Activated T-helper 17 cell treated with anti-CD3 and anti-CD28 coated beads, Interleukin-2, amount 50 U/mL, for 72 hours (primary cell): ENCODE data around the gene WDR4. TPM values are rescaled to one million over a fixed set of nuclear protein-coding genes. Genes with fewer than 3 reads are reported as not detected.

Experiments
- ATAC-seq: fragments of 150-1000 bp; cut with Tn5 transposase; replicated peaks from 2 replicates; pipeline ENCODE4 v1.10.0; 2021; ENCODE audit warnings: mild to moderate bottlenecking, moderate library complexity
- H3K27ac Mint-ChIP-seq: one replicate; pipeline ENCODE4 v1.8.0; 2022; ENCODE audit warnings: mixed read lengths
- H3K27me3 Mint-ChIP-seq: one replicate; pipeline ENCODE4 v1.8.0; 2022; ENCODE audit warnings: mixed read lengths
- H3K36me3 Mint-ChIP-seq: one replicate; pipeline ENCODE4 v1.8.0; 2022; ENCODE audit warnings: low read depth, mild to moderate bottlenecking, mixed read lengths
- H3K4me1 Mint-ChIP-seq: one replicate; pipeline ENCODE4 v1.8.0; 2022; ENCODE audit warnings: mixed read lengths
- H3K4me3 Mint-ChIP-seq: one replicate; pipeline ENCODE4 v1.8.0; 2022; ENCODE audit warnings: mild to moderate bottlenecking, mixed read lengths
- H3K9me3 Mint-ChIP-seq: one replicate; pipeline ENCODE4 v1.8.0; 2022; ENCODE audit warnings: mixed read lengths
- total RNA-seq, 2 donors: library from RNA; stranded (reverse); gene quantifications; one replicate each; pipeline ENCODE4 v1.2.3, GENCODE V29; 2022

Gene WDR4
- total RNA-seq, 2 donors from 2014 or later = 20.1 to 52.0 TPM

DNA sequence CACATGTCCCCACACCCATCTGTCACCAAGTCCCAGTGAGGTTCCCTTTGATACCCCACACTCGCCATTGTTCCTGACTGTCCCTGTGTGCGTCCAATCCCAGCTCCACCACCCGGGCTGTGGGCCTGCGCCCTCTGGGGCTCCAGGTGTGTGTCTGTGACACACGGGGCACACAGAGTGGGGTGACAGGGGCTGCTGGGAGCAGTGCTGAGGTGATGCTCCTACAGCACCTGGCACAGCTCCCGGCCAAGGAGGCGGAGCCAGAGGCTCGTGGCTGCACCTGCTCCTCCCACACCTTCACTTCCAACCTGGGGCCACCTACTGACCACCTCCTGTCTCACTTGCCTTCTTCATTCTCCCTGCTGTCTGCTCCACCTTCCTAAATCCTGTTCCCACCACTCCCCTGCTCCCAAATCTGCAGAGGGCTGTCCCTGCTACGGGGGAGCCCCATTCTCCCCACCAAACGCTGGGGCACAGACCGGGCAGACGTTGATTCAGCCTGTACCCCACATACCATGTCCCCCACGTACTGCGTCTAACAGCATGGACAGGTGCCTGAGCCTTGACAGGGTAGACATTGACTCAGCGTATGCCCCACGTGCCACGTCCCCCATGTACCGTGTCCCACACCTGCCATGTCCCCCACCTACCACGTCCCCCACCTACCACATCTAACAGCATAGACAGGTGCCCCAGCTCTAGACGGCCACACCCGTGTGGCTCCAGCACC is 16.4 kb downstream of the WDR4 start:
- H3K27me3 Mint-ChIP-seq = no peaks in the 10 kb centered on the region
- ATAC-seq = no peak
- no peak overlapping the region for H3K27ac Mint-ChIP-seq
- peaks cover 83% of the 10 kb centered on the region for H3K36me3 Mint-ChIP-seq
- no peaks in the 10 kb centered on the region for H3K9me3 Mint-ChIP-seq
- peaks cover 16% of the 10 kb centered on the region for H3K4me1 Mint-ChIP-seq
- no peak overlapping the region for H3K4me3 Mint-ChIP-seq

DNA sequence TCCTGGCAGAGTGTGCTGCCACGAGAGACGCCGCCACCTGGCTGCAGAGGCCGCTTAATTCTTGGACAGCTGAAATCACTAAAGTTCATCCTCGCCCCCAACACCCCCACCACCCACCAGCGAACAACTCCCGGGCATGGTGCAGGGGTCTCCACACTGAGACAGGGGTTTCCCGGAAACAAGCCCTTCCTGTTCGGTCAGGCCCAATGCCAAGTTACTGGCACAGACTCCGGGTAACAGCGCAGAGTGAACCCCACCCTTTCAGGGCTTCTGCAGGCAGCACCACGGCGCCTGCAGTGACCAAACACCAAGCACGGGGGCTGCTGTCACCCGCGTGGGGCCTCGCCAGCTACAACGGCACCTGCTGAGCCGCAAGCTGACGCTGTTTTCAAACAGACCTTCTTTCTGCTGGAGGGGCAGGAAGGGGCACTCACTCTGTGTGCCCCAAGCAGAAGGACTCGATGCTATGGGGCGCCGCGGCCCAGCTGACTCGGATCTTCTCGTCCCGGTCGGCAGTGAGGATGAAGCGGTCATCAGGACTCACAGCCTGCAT is 17.4 kb downstream of the WDR4 start:
- peaks cover 83% of the 10 kb centered on the region for H3K36me3 Mint-ChIP-seq
- H3K9me3 Mint-ChIP-seq = no peaks in the 10 kb centered on the region

GRCh38 chr21:42861311-42861847 is 18.0 kb downstream of the WDR4 start:
- H3K4me3 Mint-ChIP-seq = no peak overlapping the region
- H3K36me3 Mint-ChIP-seq = peaks cover 83% of the 10 kb centered on the region
- H3K27me3 Mint-ChIP-seq = no peaks in the 10 kb centered on the region
- H3K4me1 Mint-ChIP-seq = peaks cover 16% of the 10 kb centered on the region
- ATAC-seq = no peak
- no peaks in the 10 kb centered on the region for H3K9me3 Mint-ChIP-seq
- no peak overlapping the region for H3K27ac Mint-ChIP-seq

More for the DNA sequence above, 17.4 kb downstream of the WDR4 start:
- Mint-ChIP-seq H3K27me3 (no peaks in the 10 kb centered on the region), H3K27ac (no peak overlapping the region), H3K4me3 (no peak overlapping the region), H3K4me1 (peaks cover 16% of the 10 kb centered on the region)
- ATAC-seq = no peak

GRCh38 chr21:42860345-42860744 is 19.0 kb downstream of the WDR4 start:
- peaks cover 11% of the 10 kb centered on the region for H3K4me1 Mint-ChIP-seq
- ATAC-seq = no peak
- H3K27ac Mint-ChIP-seq = no peak overlapping the region
- H3K36me3 Mint-ChIP-seq = peaks cover 88% of the 10 kb centered on the region
- H3K4me3 Mint-ChIP-seq = no peak overlapping the region
- H3K9me3 Mint-ChIP-seq = no peaks in the 10 kb centered on the region
- no peaks in the 10 kb centered on the region for H3K27me3 Mint-ChIP-seq

- H3K27ac Mint-ChIP-seq = no peak overlapping the region
- no peaks in the 10 kb centered on the region for H3K9me3 Mint-ChIP-seq
- no peak for ATAC-seq
- H3K27me3 Mint-ChIP-seq = no peaks in the 10 kb centered on the region
- H3K4me1 Mint-ChIP-seq = peaks cover 9% of the 10 kb centered on the region
- peaks cover 88% of the 10 kb centered on the region for H3K36me3 Mint-ChIP-seq
- H3K4me3 Mint-ChIP-seq = no peak overlapping the region
These were observed 19.5 kb downstream of the WDR4 start for GRCh38 chr21:42859891-42860230.

- no peak overlapping the region for H3K27ac Mint-ChIP-seq
- H3K4me3 Mint-ChIP-seq = no peak overlapping the region
- no peak for ATAC-seq
- H3K36me3 Mint-ChIP-seq = peaks cover 88% of the 10 kb centered on the region
- H3K4me1 Mint-ChIP-seq = peaks cover 5% of the 10 kb centered on the region
- no peaks in the 10 kb centered on the region for H3K9me3 Mint-ChIP-seq
- H3K27me3 Mint-ChIP-seq = no peaks in the 10 kb centered on the region
These were observed 20.1 kb downstream of the WDR4 start for GRCh38 chr21:42858957-42859890.

GRCh38 chr21:42858185-42858847 is 21.0 kb downstream of the WDR4 start:
- Mint-ChIP-seq H3K27me3 (no peaks in the 10 kb centered on the region), H3K4me1 (peaks cover 5% of the 10 kb centered on the region), H3K4me3 (no peak overlapping the region), H3K9me3 (no peaks in the 10 kb centered on the region), H3K36me3 (peaks cover 90% of the 10 kb centered on the region), H3K27ac (peak overlapping the region; percentile 44)
- no peak for ATAC-seq

GRCh38 chr21:42857216-42857615 is 22.1 kb downstream of the WDR4 start:
- ATAC-seq = no peak
- Mint-ChIP-seq H3K27ac (no peak overlapping the region), H3K4me1 (no peaks in the 10 kb centered on the region), H3K4me3 (no peak overlapping the region), H3K36me3 (peaks cover 90% of the 10 kb centered on the region), H3K9me3 (no peaks in the 10 kb centered on the region), H3K27me3 (no peaks in the 10 kb centered on the region)

DNA sequence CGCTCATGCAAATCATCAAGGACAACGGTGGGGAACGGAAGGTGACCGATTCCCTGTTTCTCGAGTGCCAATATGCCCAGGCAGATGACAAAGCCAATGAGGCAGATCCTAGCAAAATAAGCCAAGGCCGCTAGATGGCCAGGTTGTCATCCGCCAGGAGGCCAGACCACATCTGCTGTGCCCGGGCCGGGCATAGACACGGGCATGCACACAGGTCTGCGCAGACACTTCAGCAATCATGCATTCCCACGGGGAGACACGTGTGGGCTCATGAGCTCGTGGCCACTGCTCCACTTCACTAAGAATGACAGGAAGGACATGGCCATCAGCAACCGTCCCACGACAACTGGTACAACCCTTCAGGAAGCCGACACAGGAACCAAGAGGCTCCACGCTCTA is 23.4 kb downstream of the WDR4 start:
- no peak for ATAC-seq
- no peaks in the 10 kb centered on the region for H3K27me3 Mint-ChIP-seq
- H3K27ac Mint-ChIP-seq = no peak overlapping the region
- peaks cover 95% of the 10 kb centered on the region for H3K36me3 Mint-ChIP-seq
- H3K4me1 Mint-ChIP-seq = no peaks in the 10 kb centered on the region
- H3K9me3 Mint-ChIP-seq = no peaks in the 10 kb centered on the region
- no peak overlapping the region for H3K4me3 Mint-ChIP-seq

DNA sequence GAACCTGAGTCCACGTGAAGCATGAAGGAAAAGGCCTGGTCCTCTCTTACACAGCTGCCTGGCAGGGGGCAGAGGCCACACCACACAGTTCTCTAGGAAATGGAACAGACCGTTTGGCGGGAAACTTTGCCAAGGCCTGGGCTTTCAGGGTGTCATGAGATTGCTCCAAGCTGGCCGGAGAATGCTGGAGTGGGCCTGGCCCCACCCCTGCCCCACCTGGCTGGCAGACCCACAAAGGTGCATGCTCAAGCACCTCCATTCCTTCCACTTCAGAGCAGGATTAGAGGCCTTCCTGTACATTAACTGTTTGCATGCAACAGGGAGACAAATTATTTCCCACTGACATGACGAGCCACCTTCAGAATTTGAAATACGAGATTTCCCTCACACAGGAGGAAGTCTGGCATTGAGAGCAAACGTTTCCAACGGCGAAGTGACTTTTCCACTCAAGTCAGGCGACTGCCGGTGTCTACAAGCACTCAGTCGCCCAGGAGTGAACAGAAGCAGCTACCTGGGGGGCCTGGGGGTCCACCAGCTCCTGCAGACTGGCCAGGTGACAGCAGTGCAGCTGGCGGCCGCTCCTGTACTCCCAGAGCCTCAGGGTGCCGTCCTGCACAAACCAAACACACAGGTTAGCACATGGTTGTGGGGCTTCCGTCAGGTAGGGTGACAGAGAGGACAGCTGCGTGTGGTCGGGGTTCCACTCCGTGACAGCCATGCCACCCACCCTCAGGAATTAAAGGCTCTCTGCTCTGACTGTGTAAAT is 24.0 kb downstream of the WDR4 start:
- H3K27ac Mint-ChIP-seq = no peak overlapping the region
- peaks cover 95% of the 10 kb centered on the region for H3K36me3 Mint-ChIP-seq
- H3K27me3 Mint-ChIP-seq = no peaks in the 10 kb centered on the region
- no peak overlapping the region for H3K4me3 Mint-ChIP-seq
- no peaks in the 10 kb centered on the region for H3K9me3 Mint-ChIP-seq
- ATAC-seq = no peak
- H3K4me1 Mint-ChIP-seq = no peaks in the 10 kb centered on the region

DNA sequence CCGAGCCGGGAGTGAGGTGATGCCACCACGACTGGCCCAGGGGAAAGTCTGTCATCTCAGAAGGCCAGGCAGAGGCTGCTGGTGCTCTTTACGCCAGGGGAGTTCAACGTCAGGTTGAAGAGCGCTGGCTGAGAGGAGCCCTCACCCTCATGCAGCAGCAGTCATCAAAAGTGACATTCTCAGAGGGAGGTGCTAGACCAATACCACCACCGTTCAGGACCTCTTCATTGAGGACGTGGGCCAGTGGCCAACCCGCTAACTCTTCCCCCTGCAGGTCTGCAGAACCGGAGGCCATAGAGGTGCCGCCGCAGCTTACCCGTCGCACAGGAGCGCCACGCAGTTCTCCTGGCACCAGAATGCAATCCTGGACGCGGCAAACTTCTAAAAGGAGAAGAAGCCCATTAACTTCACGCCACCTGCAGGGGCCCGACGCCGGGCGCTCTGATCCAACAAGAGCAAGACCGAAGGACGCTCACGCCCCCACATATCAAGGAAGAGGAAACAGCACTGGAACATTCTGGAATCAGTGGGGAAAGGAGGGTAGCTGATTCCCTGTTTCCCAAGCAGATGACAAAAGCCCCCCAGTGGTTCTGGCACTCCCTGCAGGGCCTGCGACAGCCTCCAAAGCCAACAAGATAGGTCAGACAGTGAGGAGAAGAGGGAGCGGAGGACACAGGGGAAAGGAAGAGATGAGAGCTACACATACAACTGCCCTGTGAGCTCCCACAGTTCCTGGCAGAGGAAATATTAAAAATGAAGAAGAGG is 24.9 kb downstream of the WDR4 start:
- Mint-ChIP-seq H3K4me1 (peaks cover under 1% of the 10 kb centered on the region), H3K27me3 (no peaks in the 10 kb centered on the region), H3K4me3 (no peak overlapping the region), H3K9me3 (no peaks in the 10 kb centered on the region), H3K27ac (no peak overlapping the region), H3K36me3 (peaks cover 100% of the 10 kb centered on the region)
- ATAC-seq = no peak

GRCh38 chr21:42853621-42854020 is 25.7 kb downstream of the WDR4 start:
- Mint-ChIP-seq H3K27ac (no peak overlapping the region), H3K9me3 (no peaks in the 10 kb centered on the region), H3K4me3 (no peak overlapping the region), H3K4me1 (peaks cover 7% of the 10 kb centered on the region), H3K27me3 (no peaks in the 10 kb centered on the region), H3K36me3 (peaks cover 100% of the 10 kb centered on the region)
- ATAC-seq = no peak

DNA sequence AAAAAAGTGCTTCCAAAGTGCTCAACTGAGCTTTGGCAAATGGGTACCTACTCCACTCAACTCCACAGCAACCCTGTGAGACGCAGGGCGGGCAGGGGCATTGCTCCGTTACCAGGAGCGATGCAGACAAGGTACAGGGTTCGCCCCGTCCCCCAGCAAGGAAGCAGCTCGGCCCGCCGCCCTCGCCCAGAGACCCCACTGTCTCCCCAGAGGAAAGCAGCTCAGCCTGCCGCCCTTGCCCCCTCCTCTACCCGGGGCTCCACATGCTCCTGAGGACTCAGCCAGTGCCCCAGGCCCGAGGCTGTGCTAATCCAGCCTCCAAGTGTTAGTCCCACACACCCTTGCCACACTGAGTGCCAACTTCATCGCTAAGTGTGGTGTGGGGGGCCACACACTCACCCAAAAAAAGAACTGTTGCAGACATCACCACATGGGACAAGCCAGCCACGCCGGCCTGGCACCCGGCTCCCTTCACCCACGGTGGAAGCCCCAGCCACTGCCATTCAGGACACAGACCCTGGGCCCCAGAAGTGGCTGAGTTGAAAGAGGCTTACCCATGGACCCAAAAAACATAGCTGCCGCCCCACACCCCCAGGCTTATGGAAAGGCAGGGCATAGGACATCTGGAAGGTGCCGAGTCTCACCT is 26.3 kb downstream of the WDR4 start:
- H3K27me3 Mint-ChIP-seq = no peaks in the 10 kb centered on the region
- no peaks in the 10 kb centered on the region for H3K9me3 Mint-ChIP-seq
- no peak for ATAC-seq
- peaks cover 7% of the 10 kb centered on the region for H3K4me1 Mint-ChIP-seq
- H3K4me3 Mint-ChIP-seq = no peak overlapping the region
- H3K27ac Mint-ChIP-seq = no peak overlapping the region
- peaks cover 100% of the 10 kb centered on the region for H3K36me3 Mint-ChIP-seq
